Vagina (tissue), 2 donors: ENCODE measurements around the gene TFAP2A.

Experiments
- POLR2A ChIP-seq, 2 donors: fragments of 450-650 bp; IDR thresholded peaks; one replicate each; pipeline ENCODE4 v1.6.1; 2017; ENCODE audit warnings: antibody characterized with exemption in 2 of 2, mild to moderate bottlenecking in 2 of 2, moderate library complexity in 2 of 2
- TF ChIP-seq, protein P1 (sequence below), 3 experiments: fragments of 450-650 bp in 2 of 3; fragments of 200-600 bp in 1 of 3; sonication (generic) in 1 of 3; IDR thresholded peaks; one replicate each; pipeline ENCODE4 v1.5.1; 2017 to 2019; ENCODE audit warnings: antibody characterized with exemption in 3 of 3, mild to moderate bottlenecking in 2 of 3, moderate library complexity in 2 of 3

DNA sequence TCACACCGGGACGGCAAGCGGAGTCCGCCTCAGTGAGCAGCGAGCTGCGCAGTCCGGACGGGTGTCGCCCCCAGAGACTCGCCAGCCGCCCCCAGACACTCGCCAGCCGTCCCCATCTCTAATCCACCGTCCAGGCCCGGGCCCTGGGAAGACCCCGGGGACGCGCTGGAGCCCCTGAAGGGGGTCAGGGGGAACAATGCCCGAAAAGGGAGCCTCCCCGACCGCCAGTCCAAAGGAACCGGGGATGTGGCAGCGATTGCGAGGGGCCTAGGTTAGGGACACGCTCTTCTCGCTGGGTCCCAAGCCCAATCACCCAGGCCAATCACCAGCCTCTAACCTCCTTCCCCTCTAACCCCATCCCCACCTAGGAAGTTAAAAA, 33.1 kb downstream of the TFAP2A start:
- TF ChIP-seq, protein P1, sequence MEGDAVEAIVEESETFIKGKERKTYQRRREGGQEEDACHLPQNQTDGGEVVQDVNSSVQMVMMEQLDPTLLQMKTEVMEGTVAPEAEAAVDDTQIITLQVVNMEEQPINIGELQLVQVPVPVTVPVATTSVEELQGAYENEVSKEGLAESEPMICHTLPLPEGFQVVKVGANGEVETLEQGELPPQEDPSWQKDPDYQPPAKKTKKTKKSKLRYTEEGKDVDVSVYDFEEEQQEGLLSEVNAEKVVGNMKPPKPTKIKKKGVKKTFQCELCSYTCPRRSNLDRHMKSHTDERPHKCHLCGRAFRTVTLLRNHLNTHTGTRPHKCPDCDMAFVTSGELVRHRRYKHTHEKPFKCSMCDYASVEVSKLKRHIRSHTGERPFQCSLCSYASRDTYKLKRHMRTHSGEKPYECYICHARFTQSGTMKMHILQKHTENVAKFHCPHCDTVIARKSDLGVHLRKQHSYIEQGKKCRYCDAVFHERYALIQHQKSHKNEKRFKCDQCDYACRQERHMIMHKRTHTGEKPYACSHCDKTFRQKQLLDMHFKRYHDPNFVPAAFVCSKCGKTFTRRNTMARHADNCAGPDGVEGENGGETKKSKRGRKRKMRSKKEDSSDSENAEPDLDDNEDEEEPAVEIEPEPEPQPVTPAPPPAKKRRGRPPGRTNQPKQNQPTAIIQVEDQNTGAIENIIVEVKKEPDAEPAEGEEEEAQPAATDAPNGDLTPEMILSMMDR (IDR thresholded peaks at IDR 0.05), result no peak
- TF ChIP-seq POLR2A (IDR thresholded peaks at IDR 0.05), result no peak
